Karpas-422 (cell line): ENCODE data around the gene PODN. TPM values are rescaled to one million over a fixed set of nuclear protein-coding genes. Genes with fewer than 3 reads are reported as not detected.

ENCODE experiments used
- DNase-seq: peaks from one replicate; pipeline ENCODE4 v3.0.0-alpha.2; 2015
- H2AFZ ChIP-seq: fragments of 200-600 bp; sonication (generic); 2 replicates; pipeline ENCODE4 v1.6.1; 2014; ENCODE audit warnings: antibody characterized with exemption, low read length, mixed read lengths
- H3K27ac ChIP-seq: fragments of 200-600 bp; sonication (generic); 2 replicates; pipeline ENCODE4 v1.5.1; 2014; ENCODE audit warnings: mild to moderate bottlenecking, low read length, moderate library complexity
- H3K27me3 ChIP-seq: fragments of 200-600 bp; sonication (generic); 2 replicates; pipeline ENCODE4 v1.6.1; 2014; ENCODE audit warnings: low read length, mixed read lengths
- H3K36me3 ChIP-seq: fragments of 200-600 bp; sonication (generic); 2 replicates; pipeline ENCODE4 v1.6.1; 2014; ENCODE audit warnings: low read length, mixed read lengths; ENCODE audit not compliant: insufficient read depth
- H3K4me1 ChIP-seq: fragments of 200-600 bp; sonication (generic); 2 replicates; pipeline ENCODE4 v1.6.1; 2014; ENCODE audit warnings: mild to moderate bottlenecking, low read length, mixed read lengths
- H3K4me2 ChIP-seq: fragments of 200-600 bp; sonication (generic); 2 replicates; pipeline ENCODE4 v1.6.1; 2014; ENCODE audit warnings: low read length, low read depth, mild to moderate bottlenecking; ENCODE audit not compliant: poor library complexity, severe bottlenecking
- H3K4me3 ChIP-seq: fragments of 200-600 bp; sonication (generic); 2 replicates; pipeline ENCODE4 v1.5.1; 2014; ENCODE audit warnings: mild to moderate bottlenecking, antibody characterized with exemption, low read length, mixed read lengths
- H3K79me2 ChIP-seq: fragments of 200-600 bp; sonication (generic); 2 replicates; pipeline ENCODE4 v1.6.1; 2014; ENCODE audit warnings: mild to moderate bottlenecking, low read length, mixed read lengths
- H3K9ac ChIP-seq: fragments of 200-600 bp; sonication (generic); 2 replicates; pipeline ENCODE4 v1.6.0; 2014; ENCODE audit warnings: low read length
- H3K9me2 ChIP-seq: fragments of 200-600 bp; sonication (generic), shearing (Covaris generic); replicated peaks from 2 replicates; pipeline ENCODE4 v1.6.0; 2014; ENCODE audit warnings: mild to moderate bottlenecking, low read length, moderate library complexity; ENCODE audit not compliant: insufficient read depth
- H3K9me3 ChIP-seq: fragments of 300-700, 200-600 bp; sonication (generic); 2 replicates; pipeline ENCODE4 v1.6.1; 2014; ENCODE audit warnings: low read length, mixed read lengths
- H4K20me1 ChIP-seq: fragments of 200-600 bp; sonication (generic); 2 replicates; pipeline ENCODE4 v1.6.1; 2014; ENCODE audit warnings: mild to moderate bottlenecking, antibody characterized with exemption, low read length, low read depth; ENCODE audit not compliant: insufficient read depth
- total RNA-seq: library from RNA; depleted of rRNA; stranded (reverse); fragments of >200 nt; shearing (Covaris generic); gene quantifications from 2 replicates; pipeline ENCODE4 v1.2.3, GENCODE V29; 2014; ENCODE audit warnings: low replicate concordance

The PODN gene
- total RNA-seq, 1 experiment from 2014 or later: not detected

DNA sequence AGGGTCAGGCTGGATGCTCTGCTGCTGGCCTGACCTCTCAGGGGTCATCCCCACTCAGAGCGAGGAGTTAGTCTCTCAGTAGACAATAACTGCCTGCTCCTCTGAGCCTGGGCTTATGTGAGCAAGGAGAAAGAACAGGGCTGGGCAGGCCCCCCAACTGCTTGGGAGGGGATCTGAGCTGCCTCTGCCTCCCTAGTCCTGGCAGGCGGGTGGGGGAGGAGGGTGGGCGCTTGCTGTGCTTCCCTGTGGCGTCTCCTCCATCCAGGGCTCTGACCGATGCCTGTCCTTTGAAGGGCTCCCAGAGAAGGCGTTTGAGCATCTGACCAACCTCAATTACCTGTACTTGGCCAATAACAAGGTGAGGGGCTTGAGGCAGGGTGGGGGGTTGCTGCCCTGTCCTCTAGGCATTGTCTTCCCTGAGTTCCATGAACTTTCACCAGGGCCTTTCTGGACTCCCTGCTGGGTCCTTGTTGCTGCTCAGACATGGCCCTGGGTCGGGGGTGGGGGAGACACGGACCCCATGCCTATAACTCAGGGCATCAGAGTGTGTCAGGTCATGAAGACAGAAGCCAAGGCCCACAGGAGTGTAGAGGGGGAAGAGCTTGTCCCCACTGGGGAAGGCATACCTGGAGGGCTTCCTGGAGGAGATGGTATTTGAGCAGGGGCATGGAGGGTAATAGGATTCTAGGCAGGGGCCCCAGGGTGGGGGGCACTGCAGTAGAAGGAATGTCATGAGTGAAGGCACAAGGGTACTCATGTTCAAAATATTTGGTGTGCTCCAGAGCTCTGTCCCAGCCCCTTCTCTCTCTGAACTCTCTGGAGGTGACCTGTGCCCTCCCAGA lies 12.5 kb downstream of the PODN start:
- Histone ChIP-seq H3K27me3 (no peaks in the 10 kb centered on the region), H3K79me2 (no peaks in the 10 kb centered on the region), H4K20me1 (no peaks in the 10 kb centered on the region), H3K4me3 (no peak overlapping the region), H3K36me3 (no peaks in the 10 kb centered on the region), H3K4me2 (no peak overlapping the region), H3K9me2 (no peaks in the 10 kb centered on the region), H3K27ac (no peak overlapping the region), H2AFZ (no peak overlapping the region), H3K9ac (no peak overlapping the region), H3K9me3 (no peaks in the 10 kb centered on the region), H3K4me1 (no peaks in the 10 kb centered on the region)
- no peak for DNase-seq

DNA sequence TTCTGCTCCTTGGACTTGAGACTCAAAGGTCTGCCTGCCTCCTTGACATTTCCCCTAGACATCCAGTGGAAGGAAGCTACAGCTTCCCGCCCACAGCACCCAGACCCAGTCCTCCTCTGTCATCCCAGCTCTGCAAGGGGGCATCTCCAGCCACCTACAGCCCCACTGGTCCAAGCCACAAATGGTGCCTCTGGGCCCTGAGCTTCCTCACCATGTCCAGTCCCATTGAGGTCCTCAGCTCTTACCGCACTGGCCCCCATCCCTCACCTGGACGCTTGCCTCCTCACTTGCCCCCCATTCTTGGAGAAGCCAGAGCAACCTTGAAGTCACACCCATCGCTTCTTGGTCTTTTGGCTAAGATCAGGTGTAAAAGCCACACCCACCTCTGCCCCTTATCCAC lies 13.2 kb downstream of the PODN start:
- DNase-seq: no peak
- Histone ChIP-seq H3K9me2 (no peaks in the 10 kb centered on the region), H3K9ac (no peak overlapping the region), H3K27me3 (no peaks in the 10 kb centered on the region), H2AFZ (no peak overlapping the region), H3K36me3 (no peaks in the 10 kb centered on the region), H3K4me2 (no peak overlapping the region), H3K27ac (no peak overlapping the region), H3K4me1 (no peaks in the 10 kb centered on the region), H3K9me3 (no peaks in the 10 kb centered on the region), H3K4me3 (no peak overlapping the region), H3K79me2 (no peaks in the 10 kb centered on the region), H4K20me1 (no peaks in the 10 kb centered on the region)

DNA sequence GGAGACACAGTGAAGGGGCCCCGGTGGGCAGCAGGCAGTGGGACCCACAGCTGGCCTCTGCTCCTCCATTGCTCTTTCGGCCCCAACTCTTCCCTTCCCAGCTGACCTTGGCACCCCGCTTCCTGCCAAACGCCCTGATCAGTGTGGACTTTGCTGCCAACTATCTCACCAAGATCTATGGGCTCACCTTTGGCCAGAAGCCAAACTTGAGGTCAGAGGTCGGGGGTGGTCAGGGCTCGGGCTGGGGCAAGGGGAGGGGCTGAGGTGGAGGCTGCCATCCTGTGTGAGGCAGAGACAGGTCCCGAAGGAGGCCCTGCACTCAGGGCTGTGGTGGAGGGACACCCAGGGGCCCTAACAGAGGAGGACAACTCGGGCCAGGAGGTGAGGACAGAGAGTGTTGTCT lies 13.7 kb downstream of the PODN start:
- Histone ChIP-seq H2AFZ (no peak overlapping the region), H3K9me3 (no peaks in the 10 kb centered on the region), H3K79me2 (no peaks in the 10 kb centered on the region), H4K20me1 (no peaks in the 10 kb centered on the region), H3K4me3 (no peak overlapping the region), H3K27ac (no peak overlapping the region), H3K27me3 (no peaks in the 10 kb centered on the region), H3K9ac (no peak overlapping the region), H3K4me2 (no peak overlapping the region), H3K4me1 (no peaks in the 10 kb centered on the region), H3K36me3 (no peaks in the 10 kb centered on the region), H3K9me2 (no peaks in the 10 kb centered on the region)
- no peak for DNase-seq

- H3K27me3 ChIP-seq: no peaks in the 10 kb centered on the region
- no peaks in the 10 kb centered on the region for H4K20me1 ChIP-seq
- no peak for DNase-seq
- no peak overlapping the region for H3K4me2 ChIP-seq
- no peak overlapping the region for H3K9ac ChIP-seq
- no peak overlapping the region for H3K4me3 ChIP-seq
- no peaks in the 10 kb centered on the region for H3K4me1 ChIP-seq
- no peaks in the 10 kb centered on the region for H3K36me3 ChIP-seq
- H3K9me2 ChIP-seq: no peaks in the 10 kb centered on the region
- H3K79me2 ChIP-seq: no peaks in the 10 kb centered on the region
- H3K9me3 ChIP-seq: no peaks in the 10 kb centered on the region
- no peak overlapping the region for H2AFZ ChIP-seq
- no peak overlapping the region for H3K27ac ChIP-seq
Measured at GRCh38 chr1:53076165-53076564, 14.2 kb downstream of the PODN start.

DNA sequence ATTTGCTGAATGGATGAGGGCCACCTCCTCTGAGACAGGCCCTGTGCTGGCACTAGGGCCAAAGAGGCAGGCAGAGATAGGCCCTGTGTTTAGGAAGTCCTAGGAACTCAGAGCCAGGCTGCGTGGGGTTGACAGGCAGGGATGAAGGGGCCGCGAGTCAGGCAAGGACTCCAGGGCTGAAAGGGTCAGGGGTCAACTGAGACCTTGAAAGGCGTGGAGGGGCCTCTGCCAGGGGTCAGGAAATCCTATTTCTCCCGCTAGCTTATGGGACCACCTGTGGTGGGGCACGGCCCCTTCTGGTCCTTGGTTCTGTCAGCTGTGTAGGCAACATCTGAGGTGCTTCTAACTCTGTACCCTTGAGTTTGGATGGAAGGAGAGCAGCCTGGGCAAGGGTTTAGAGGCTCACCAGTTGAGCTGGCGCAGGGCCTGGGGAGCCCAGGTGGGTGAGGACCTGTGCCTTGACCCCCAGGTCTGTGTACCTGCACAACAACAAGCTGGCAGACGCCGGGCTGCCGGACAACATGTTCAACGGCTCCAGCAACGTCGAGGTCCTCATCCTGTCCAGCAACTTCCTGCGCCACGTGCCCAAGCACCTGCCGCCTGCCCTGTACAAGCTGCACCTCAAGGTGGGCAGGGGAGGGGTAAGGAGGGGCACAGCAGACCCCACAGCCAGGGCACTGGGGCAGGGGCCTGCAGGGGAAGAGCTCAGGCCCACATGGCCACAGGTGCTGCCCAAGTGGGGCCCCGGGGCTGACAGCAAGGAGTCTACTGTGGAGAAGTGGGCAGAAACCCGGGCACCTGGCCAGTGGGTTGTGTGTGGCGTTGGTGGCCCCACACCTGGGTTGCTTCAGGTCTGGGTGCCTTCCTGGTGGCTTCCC lies 14.9 kb downstream of the PODN start:
- Histone ChIP-seq H4K20me1 (no peaks in the 10 kb centered on the region), H3K27ac (no peak overlapping the region), H3K27me3 (no peaks in the 10 kb centered on the region), H2AFZ (no peak overlapping the region), H3K79me2 (no peaks in the 10 kb centered on the region), H3K9me3 (no peaks in the 10 kb centered on the region), H3K4me1 (no peaks in the 10 kb centered on the region), H3K9me2 (no peaks in the 10 kb centered on the region), H3K36me3 (no peaks in the 10 kb centered on the region), H3K9ac (no peak overlapping the region), H3K4me2 (no peak overlapping the region), H3K4me3 (no peak overlapping the region)
- DNase-seq: no peak

- Histone ChIP-seq H3K4me2 (no peak overlapping the region), H3K9me3 (no peaks in the 10 kb centered on the region), H3K27ac (no peak overlapping the region), H3K4me1 (no peaks in the 10 kb centered on the region), H3K79me2 (no peaks in the 10 kb centered on the region), H4K20me1 (no peaks in the 10 kb centered on the region), H3K27me3 (no peaks in the 10 kb centered on the region), H3K36me3 (no peaks in the 10 kb centered on the region), H3K4me3 (no peak overlapping the region), H3K9ac (no peak overlapping the region), H2AFZ (no peak overlapping the region), H3K9me2 (no peaks in the 10 kb centered on the region)
- DNase-seq: no peak
Measured at GRCh38 chr1:53077599-53077965, 15.6 kb downstream of the PODN start.

- no peak for DNase-seq
- no peaks in the 10 kb centered on the region for H3K4me1 ChIP-seq
- H3K79me2 ChIP-seq: no peaks in the 10 kb centered on the region
- no peak overlapping the region for H3K9ac ChIP-seq
- no peaks in the 10 kb centered on the region for H3K9me2 ChIP-seq
- H3K27ac ChIP-seq: no peak overlapping the region
- no peaks in the 10 kb centered on the region for H4K20me1 ChIP-seq
- H2AFZ ChIP-seq: no peak overlapping the region
- H3K4me3 ChIP-seq: no peak overlapping the region
- H3K27me3 ChIP-seq: no peaks in the 10 kb centered on the region
- no peaks in the 10 kb centered on the region for H3K9me3 ChIP-seq
- H3K4me2 ChIP-seq: no peak overlapping the region
- H3K36me3 ChIP-seq: no peaks in the 10 kb centered on the region
Measured at GRCh38 chr1:53078333-53079101, 16.5 kb downstream of the PODN start.

DNA sequence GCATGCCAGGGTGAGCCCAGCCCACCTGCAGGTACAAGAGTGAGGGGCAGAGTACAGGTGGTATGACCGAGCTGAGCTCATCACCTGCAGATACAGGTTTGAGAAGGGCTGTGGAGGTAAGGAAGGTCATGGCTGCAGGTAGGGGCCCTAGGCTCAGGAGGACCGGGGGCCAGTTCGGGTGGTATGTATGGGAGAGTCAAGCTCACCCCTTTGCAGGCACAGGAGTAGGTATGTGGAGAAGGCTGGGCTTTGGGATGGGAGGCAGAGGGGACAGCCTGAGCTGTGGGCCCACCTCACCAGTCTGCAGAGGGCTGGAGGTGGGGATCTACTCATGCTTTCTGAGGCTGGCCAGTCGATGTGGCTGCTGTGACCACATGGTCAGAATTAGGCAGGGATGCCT lies 17.2 kb downstream of the PODN start:
- Histone ChIP-seq H3K4me1 (no peaks in the 10 kb centered on the region), H3K4me3 (no peak overlapping the region), H3K4me2 (no peak overlapping the region), H3K9me2 (no peaks in the 10 kb centered on the region), H3K79me2 (no peaks in the 10 kb centered on the region), H3K27me3 (no peaks in the 10 kb centered on the region), H3K9ac (no peak overlapping the region), H3K36me3 (no peaks in the 10 kb centered on the region), H3K9me3 (no peaks in the 10 kb centered on the region), H2AFZ (no peak overlapping the region), H3K27ac (no peak overlapping the region), H4K20me1 (no peaks in the 10 kb centered on the region)
- no peak for DNase-seq
